GM18508 (cell line): ENCODE data around the gene CBLIF.
"Not testable (repeated sequence)": the region's sequence is repeated elsewhere in the genome, so short reads cannot be mapped to it uniquely, and the experiment has no call there.

Experiments
- ATAC-seq: cut with Tn5 transposase; IDR thresholded peaks from one replicate; pipeline ENCODE4 v1.9.1; 2021; ENCODE audit warnings: moderate number of reproducible peaks; ENCODE audit not compliant: insufficient read depth, unreplicated experiment

The CBLIF gene

GRCh38 chr11:59845399-59845798, at the start of gene CBLIF:
Gene CBLIF (minus strand): TSS chr11:59845499. CDS start chr11:59845453, 46 bp downstream.
- no peak for ATAC-seq

- no peak for ATAC-seq
These were observed 49.3 kb upstream of the CBLIF start for GRCh38 chr11:59894616-59895015.

DNA sequence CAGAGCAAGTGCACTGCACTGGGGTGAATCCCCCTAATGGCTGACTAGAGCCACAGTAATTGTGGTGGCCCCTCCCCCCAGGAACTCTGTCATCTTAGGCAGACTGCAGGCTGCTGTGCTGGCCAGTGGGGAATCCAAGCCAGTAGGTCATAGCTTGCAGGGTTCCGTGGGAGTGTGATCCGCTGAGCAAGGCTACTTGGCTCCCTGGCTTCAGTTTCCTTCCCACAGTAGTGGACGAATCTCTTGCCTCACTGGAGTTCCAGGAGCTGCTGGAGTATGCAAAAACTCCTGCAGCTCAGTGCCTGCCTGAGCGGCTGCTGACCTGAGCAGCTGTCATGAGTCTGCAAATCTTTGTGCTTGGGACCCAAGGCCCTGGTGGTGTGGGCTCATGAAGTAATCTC, 46.5 kb upstream of the CBLIF start:
- no peak for ATAC-seq

GRCh38 chr11:59887156-59887555, 41.9 kb upstream of the CBLIF start:
- not testable (repeated sequence) for ATAC-seq

DNA sequence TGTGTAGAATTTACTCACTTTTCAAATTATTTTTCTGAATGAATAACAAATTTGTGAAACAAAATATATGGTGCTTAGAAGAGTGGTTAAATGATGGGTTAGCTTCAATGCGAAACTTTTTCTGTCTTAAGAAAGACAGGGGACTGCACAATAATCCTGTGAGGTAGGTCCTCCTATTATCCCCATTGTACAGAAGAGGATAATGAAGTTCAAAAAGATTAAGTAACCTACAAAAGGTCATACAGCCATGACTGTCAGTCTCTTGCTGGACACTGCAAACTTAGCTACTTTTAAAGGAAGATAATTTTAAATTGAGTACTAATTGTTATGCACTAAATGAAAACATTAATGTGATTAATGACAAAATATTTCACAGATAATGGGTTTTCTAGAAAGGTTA, 38.3 kb upstream of the CBLIF start:
- no peak for ATAC-seq

- no peak for ATAC-seq
These were observed 34.3 kb upstream of the CBLIF start for GRCh38 chr11:59879567-59879966.

DNA sequence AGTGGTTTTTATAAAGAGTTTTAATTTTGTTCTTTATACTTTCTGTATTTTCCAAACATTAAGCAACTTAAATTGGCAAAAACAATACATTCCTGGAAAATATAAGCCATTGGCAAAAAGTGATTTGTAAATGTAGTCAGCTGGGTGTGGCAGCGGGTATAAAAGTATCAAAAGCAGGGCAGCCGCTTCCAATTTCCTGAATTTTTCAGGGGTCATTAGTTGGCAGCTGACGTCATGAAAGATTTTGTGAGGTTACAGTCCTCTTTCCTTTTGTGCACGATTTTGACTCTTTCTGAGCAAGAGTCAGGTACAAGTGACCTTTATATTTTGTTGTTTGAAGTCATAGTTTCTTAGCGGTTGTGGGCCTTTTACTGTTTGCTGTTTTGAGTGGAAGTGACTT, 33.3 kb upstream of the CBLIF start, which contains the start of gene OOSP3:
Gene OOSP3 (plus strand): TSS at position 208 of the 400 bp plus-strand sequence. CDS start 27 bp downstream, at position 235.
- no peak for ATAC-seq

DNA sequence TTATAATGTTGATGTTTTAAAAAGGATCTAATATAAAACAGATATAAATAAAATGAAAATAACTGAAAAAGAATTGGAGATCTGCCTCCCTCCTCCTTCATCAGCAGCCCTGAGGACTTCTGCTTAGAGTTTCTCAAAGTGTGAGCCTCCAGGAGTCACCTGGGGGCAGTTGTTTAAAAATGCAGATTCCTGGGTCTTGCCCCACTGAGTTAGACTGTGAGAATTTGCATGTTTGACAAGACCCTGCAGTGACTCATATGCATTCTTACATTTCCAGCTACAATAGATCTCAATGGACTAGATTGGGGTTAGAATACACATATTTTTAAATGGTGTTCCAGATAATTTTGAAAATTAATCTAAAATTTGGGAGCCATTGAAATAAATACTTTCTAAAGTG, 32.5 kb upstream of the CBLIF start:
- no peak for ATAC-seq

GRCh38 chr11:59877325-59877724, 32.0 kb upstream of the CBLIF start:
- ATAC-seq: no peak

DNA sequence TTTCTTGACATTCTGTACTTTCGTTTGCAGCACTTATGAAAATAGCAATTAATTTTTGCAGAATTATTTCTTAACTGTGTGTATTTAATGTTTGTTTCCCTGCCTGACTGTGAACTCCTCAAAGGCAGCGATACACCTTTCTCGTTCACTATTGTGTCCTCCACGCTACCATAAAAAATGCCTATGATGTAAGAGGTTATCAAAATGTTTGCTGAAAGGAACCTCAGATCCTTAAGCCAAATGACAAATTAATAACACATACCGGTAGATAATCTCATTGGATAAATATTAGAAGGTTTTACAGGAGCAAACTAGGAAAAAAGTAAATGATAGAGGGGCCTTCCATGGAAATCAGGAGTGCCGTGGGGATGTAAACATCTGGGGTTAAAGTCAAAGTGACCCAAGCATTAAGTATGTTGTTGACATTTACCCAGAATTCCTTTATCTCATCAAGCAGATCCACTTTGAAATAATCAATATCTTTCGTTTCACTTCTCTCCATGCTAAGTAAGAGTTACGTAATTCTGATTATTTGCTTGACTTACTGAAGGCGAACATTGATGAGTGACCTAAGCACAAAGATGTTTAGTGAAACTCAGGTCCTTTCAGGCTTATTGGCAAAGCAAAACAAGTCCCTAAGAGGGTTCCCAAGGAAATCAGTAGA, 30.7 kb upstream of the CBLIF start:
- ATAC-seq: no peak

GRCh38 chr11:59872076-59872475, 26.8 kb upstream of the CBLIF start:
- no peak for ATAC-seq

DNA sequence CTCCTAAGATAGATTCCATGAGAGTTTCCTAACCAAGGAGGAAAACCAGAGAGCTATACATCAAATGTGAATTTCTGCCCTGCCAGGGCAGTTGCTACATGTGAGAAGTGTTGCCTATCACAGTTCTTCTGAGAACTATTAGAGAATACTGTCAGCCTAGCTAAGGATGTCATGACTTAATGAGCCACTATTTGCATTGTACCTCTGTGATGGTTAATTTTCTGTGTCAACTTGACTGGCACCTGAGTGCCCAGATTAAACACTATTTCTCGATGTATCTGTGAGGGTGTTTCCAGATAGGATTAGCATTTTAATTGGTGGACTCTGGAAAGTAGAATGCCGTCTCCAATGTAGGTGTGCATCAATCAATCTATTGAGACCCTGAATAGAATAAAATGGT, 22.6 kb upstream of the CBLIF start:
- ATAC-seq: no peak

DNA sequence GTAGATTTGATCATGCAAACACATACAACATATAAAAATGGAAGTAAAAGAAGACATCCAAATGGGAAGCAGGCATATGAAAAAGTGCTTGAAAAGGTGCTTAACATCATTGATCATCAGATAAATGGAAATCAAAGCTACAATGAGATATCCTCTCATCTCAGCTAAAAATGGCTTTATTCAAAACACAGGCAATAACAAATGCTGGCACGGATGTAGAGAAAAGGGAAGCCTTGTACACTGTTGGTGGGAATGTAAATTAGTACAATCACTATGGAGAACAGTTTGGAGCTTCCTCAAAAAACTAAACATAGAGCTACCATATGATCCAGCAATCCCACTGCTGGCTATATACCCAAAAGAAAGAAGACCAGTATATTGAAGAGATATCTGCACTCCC, 21.5 kb upstream of the CBLIF start:
- no peak for ATAC-seq

- no peak for ATAC-seq
These were observed 21.1 kb upstream of the CBLIF start, which contains the start of gene TCN1 for GRCh38 chr11:59866397-59866796. Gene TCN1 (minus strand): TSS chr11:59866487. CDS start chr11:59866470, 17 bp downstream.

DNA sequence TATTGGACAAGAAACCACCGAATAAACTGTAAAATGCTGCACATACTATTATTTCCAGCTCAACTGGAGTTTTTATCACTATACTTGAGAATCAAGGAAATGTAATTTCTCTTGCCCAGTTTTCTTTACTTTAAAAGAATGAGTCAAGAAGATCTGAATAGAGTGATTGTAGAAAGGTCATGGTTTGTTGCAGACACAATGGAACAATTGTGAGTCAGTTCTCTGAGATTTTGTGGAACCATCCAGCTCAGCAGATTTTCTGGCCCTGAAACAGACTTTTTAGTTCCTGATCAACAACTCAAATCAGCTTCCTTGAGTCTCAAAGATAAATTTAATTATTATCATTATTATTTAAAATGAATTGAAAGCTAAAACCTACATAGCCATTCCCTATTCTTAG, 19.7 kb upstream of the CBLIF start:
- ATAC-seq: no peak

DNA sequence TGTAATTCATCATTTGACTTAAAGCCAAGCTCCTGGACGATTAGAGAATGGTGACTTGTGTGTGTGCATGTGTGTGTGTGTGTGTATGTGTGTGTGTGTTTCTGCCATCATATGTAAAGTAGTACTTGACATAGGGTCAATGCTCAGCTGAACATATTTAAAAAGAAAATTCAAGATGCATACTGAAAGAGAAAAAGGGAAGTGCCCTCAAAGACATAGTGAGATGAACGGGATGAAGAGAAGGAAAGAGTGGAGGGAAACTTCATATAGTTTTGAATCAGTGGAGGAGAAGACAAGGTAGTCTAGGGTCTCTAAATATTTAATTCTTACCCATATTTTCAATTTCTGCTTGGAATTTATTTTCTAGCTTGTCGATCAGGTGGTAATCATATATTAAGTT, 17.0 kb upstream of the CBLIF start:
- no peak for ATAC-seq

- no peak for ATAC-seq
These were observed 14.4 kb upstream of the CBLIF start for GRCh38 chr11:59859673-59860072.

GRCh38 chr11:59857439-59858434, 12.4 kb upstream of the CBLIF start:
- no peak for ATAC-seq

DNA sequence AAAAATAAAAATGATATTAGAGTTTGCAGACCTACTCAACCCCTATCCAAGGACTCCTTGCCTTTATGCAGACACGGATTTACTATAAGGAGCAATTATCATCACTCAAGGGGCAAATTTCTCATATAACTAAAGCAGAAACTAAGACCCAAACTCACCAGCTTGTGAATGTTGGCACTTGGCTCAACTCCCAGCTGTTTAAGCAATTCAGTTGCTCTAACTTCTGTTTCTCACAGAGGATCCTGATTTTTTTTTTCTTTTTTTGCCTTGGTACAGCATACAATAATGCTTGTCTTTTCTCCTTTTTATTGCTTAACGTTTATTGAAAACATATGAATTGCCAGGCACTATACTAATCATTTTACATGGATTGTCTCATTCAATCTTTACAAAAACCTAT, 9.6 kb upstream of the CBLIF start:
- ATAC-seq: no peak

DNA sequence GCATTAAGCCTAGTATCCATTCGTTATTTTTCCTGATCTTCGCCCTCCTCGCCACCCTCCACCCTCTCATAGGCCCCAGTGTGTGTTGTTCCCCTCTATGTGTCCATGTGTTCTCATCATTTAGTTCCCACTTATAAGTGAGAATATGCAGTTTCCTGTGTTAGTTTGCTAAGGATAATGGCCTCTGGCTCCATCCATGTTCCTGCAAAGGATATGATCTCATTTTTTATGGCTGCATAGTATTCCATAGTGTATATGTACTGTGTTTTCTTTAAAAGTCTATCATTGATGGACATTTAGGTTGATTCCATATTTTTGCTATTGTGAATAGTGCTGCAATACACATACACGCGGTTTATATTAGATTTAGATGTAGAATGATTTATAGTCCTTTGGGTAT, 6.1 kb upstream of the CBLIF start:
- ATAC-seq: not testable (repeated sequence)

GRCh38 chr11:59849551-59849950, 4.3 kb upstream of the CBLIF start:
- ATAC-seq: not testable (repeated sequence)
